Fibroblast of mammary gland (primary cell): ENCODE measurements around the gene NDUFA6.
"Not testable (repeated sequence)": the region's sequence is repeated elsewhere in the genome, so short reads cannot be mapped to it uniquely, and the experiment has no call there.

Source experiments
- DNase-seq: peaks from one replicate; pipeline ENCODE4 v3.0.0-alpha.2; 2010; ENCODE audit warnings: low read depth
- H3K4me3 ChIP-seq: 2 replicates; pipeline ENCODE4 v1.5.1; 2011; ENCODE audit warnings: low read depth, mild to moderate bottlenecking, low read length, moderate library complexity; ENCODE audit not compliant: control insufficient read depth
- CTCF ChIP-seq: conservative IDR thresholded peaks from 2 replicates; pipeline ENCODE4 v1.5.1; 2011; ENCODE audit warnings: low read depth, low read length, inconsistent platforms; ENCODE audit not compliant: control insufficient read depth, insufficient read depth

NDUFA6 gene

GRCh38 chr22:42090596-42091454, at the start of gene NDUFA6:
NDUFA6 (minus strand) TSS chr22:42090772; CDS start chr22:42090744, 28 bp downstream.
- peak; percentile 51 for TF ChIP-seq CTCF

GRCh38 chr22:42140153-42140552, 49.6 kb upstream of the NDUFA6 start:
- not testable (repeated sequence) for DNase-seq, H3K4me3 ChIP-seq

More at GRCh38 chr22:42090596-42091454, at the start of gene NDUFA6:
- DNase-seq = peak; percentile 98
- peak within 1 kb of the TSS; percentile 89 for H3K4me3 ChIP-seq

GRCh38 chr22:42139508-42139907, 48.9 kb upstream of the NDUFA6 start:
- not testable (repeated sequence) for H3K4me3 ChIP-seq, DNase-seq

- H3K4me3 ChIP-seq = no peak overlapping the region
- TF ChIP-seq CTCF = no peak
Measured at GRCh38 chr22:42138972-42139371, 48.4 kb upstream of the NDUFA6 start.

GRCh38 chr22:42138122-42138770, 47.7 kb upstream of the NDUFA6 start:
- no peak for TF ChIP-seq CTCF
- H3K4me3 ChIP-seq = no peak overlapping the region
- no peak for DNase-seq

More at GRCh38 chr22:42138972-42139371, 48.4 kb upstream of the NDUFA6 start:
- no peak for DNase-seq

GRCh38 chr22:42135688-42136087, 45.1 kb upstream of the NDUFA6 start:
- not testable (repeated sequence) for DNase-seq, H3K4me3 ChIP-seq

- DNase-seq = peak; percentile 40
- TF ChIP-seq CTCF = no peak
- H3K4me3 ChIP-seq = no peak overlapping the region
Measured at GRCh38 chr22:42134100-42135020, 43.8 kb upstream of the NDUFA6 start.

GRCh38 chr22:42132457-42132856, 41.9 kb upstream of the NDUFA6 start:
- no peak for DNase-seq
- TF ChIP-seq CTCF = no peak
- H3K4me3 ChIP-seq = no peak overlapping the region
